Ramos (cell line): ENCODE data around the gene MTOR.

ENCODE experiments used
- in situ Hi-C: fragments of 300-500 bp; cut with MboI; formaldehyde crosslinking; loops from one replicate; pipeline ENCODE4 v1.14.3; 2022; ENCODE audit warnings: low sequenced_read_pairs; ENCODE audit not compliant: unreplicated experiment

The MTOR gene

DNA sequence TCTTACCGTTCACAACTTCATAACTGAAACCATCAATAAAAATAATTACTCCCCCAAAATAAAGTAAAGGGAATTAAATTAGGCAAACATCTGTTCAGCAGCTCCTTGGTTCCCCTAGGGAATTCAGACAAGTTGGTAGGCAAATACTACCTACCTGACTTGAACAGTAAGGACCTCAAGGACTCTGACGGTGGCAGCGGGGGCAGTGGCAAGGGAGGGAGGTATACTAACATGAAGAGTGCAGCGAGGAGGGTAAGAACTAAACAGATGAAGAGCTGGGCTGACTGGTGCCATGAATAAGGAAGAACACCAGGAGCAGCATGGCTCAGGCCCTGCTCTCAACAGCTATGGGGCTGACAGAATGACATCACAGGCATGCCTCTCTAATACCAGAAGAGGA, 33.1 kb downstream of the MTOR start:
- in situ Hi-C loops = no loop called here

DNA sequence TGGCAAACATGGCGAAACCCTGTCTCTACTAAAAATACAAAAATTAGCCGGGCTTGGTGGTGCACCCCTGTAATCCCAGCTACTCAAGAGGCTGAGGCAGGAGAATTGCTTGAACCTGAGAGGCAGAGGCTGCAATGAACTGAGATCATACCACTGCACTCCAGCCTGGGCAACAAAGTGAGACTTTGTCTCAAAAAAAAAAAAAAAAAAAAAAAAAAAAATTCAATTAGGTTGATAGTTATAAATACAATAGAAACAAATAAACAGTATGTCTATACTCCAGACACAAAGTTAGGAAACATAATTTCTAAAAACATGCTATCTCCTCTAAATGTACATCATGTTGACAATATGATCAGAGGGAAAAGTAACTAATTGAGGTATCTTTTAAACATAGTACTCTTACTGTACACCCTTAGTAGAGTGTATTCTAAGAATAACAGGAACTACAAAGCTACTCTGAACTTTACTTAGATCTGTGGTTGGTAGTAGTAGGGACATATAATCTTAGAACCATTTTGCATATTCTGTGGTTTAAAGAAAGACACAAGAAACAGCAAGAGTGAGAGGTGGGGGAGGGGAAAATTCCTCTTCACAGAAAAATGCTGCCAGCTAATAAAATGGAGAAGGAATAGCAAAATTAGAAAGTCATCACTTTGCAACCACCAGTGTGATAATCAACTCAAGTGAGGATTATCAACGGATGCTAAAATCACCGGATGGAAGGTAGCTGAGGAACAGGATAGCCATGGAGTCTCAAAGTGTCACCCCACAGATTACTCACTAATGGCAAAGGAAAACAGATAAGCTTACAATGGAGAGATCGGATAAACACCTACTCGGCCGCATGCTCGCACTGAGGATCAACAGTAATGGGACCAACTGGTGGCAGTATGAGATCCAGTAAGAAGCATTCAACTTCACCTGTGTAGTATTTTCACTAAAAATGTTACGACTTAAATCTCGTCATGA, 35.0 kb downstream of the MTOR start:
- in situ Hi-C loops = no loop called here

DNA sequence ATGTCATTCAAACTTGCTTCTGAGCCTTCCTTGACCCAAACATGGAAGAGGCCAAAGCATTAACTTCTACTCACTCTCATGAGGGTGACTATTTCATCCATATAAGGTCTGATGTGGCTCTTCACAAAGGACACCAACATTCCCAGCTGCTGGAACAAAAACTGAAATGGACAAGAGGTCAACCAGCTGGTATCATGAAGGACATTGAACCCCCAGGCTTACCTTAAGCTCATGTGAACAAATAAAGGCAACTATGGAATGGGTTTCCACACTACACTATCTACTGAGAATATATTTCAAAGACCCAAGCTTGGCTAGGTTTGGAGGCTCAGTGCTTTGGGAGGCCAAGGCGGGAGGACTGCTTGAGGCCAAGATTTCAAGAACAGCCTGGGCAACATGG, 46.3 kb downstream of the MTOR start:
- in situ Hi-C loops = no loop called here

DNA sequence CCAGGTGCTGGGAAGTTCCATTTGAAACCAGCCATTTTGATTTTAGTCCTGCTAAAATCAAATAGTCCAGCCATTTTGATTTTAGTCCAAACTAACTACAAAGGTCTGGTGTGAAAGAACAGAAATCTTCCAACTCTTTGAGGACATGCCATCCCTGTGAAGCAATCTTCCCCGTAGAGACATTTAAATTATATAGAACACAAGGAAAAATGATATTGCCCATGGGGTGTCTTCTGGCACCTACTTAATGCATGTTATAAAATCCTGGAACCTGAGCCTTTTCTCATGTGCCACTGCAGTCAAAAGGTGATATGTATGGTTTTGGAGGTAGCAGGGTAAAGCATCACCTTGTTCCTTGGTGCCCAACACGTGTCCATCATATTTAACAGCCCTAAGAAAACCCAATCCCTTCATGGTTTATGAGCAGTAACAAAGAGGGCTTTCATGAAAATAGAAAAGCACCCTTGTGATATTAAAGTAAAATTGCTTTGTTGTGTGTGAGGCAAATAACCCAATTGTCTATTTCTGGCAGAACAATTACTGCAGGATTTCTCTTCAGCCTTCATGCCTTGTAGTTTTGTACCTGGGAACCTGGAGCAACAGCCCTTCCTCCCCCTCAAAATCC, 46.9 kb downstream of the MTOR start:
- in situ Hi-C loops = no loop called here

DNA sequence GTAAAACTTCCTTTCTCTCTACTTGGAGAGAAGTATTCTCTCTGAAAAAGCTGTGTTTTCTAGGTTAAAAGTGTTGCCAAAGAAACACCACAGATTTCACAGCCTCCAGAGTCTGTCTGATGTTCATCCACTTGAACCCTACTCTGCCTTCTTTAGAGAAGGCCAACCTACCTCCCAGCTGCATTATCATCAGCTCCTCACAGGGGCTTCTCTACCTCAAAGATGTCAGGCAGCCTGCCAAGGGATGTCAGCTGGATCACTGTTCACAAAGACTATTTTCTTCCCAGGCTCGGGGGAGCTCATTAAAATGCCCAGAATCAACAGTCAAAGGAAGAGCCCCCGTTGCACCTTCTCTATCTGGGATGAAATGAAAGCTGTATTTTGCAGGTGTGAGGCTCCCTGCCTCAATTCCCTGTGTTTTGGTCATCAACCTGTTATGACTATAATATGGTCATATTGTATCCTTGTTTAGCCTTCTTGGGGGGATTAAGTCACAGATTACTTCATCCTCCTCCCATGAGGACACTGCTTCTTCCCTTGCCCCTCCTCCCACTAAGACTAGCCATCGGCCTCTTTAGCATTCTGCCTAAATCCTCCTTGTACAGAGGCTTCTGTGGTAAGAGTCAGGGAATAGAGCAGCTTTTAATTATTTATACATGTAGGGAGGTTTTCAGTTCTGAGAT, 47.5 kb downstream of the MTOR start:
- in situ Hi-C loops = no loop called here

DNA sequence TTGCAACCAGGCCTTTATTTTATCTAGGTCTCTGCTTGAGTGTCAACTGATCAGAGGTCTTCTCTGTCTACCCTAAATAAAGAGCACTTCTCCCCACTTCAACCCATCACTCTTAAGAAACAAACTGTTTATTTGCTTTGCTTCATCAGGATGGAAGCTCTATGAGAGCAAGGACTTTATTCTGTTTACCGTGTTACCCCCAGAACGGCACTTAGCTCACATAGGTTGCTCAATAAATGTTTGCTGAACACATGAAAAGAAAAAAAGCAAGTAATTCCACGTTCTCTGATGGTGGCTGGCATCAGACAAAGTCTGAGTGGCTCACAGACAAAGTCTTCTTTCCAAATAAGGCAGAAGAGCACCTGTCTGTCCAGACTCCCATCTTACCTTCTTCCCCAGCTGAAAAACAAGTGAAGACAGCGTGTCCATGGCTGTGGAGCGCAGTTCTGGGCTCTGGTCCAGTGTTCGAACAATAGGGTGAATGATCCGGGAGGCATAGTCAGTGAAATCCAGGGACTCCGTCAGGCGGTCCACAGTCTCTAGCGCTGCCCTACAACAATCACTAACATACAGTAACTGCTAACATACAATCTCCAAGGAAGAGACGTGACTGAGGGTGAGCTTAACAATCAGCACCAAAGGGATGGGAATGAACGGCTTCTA, 50.3 kb downstream of the MTOR start:
- in situ Hi-C loops = no loop called here

DNA sequence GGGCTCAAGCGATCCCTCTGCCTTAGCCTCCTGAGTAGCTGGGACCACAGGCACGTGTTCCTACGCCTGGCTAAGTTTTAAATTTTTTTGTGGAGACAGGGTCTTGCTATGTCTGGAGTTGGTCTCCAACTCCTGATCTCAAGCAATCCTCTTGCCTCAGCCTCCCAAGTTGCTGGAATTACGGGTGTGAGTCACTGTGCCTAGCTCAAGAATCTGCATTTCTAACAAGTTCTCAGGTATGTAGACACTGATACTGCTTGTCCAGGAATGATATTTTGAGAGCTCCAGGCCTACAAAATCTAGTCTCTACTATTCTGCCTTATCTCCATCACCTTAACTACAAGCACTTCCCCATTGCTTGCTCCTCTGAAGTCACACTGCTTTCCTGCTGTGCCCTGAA, 50.9 kb downstream of the MTOR start:
- in situ Hi-C loops = no loop called here

DNA sequence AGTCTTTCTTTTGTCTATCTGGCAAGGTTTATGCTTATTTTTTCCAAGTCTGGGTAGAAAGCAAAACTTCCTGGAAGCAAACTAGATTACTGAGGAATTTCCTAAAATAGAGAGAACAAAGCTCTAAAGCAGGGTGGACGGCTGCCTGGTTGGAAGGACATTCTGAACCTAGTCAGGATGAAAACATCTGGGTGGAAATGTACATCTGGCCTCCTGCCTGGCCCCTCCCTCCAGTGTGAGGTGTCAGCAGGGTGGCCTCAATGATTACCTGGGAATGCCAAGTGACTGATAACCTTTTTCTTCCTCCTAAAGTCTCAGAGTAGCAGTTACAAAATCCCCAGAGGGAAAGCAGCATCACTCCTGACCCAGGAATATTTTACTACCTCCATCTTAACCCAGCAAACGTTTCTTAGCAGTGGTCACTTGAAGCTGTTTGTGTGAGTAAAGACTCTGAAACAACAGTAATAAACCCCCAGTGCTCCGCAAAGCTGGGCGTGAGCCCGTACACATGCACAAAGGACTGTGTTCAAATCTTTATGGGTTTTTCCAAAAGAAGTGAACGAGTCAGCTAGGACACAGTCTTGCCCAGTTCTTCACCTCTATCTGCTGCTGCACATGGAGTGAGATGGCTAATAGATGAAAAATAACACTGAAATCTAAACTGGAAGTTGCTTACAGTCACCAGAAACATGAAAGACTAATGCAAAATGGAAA, 54.3 kb downstream of the MTOR start:
- in situ Hi-C loops = no loop called here

DNA sequence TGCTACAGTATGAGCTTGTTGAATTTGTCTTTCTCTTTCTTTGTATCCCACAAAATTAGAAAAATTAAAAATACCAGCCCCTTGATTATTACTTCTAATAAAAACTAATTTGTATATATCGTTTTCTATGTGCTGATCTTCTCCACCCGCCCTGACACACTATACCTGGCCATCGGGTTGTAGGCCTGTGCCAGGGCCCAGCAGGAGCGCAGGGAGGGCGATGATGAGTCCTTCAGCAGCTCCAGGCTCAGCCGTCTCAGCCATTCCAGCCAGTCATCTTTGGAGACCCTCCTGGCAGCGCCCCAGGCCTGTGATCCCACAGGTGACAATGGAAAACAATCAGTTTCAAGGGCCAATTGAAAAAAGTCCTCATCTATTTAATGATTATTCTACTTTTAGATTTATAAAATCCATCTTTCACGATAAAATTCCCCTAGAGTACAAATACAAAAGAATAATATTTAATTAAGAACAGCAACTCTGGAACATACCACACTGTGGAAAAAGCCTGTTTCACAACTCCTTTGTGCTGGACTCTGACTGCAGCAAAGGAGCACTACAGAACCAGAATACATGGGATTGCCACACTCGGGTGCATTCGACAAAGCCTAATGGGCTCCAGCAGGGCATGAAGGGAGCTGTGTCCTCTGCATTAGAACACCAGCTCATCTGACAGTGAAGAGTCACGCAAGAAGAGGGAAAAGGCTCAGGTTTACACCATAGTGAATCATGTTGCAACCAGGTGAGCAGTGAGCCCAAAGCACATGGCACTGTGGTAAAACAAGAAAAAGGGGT, 57.8 kb downstream of the MTOR start:
- in situ Hi-C loops = no loop called here

DNA sequence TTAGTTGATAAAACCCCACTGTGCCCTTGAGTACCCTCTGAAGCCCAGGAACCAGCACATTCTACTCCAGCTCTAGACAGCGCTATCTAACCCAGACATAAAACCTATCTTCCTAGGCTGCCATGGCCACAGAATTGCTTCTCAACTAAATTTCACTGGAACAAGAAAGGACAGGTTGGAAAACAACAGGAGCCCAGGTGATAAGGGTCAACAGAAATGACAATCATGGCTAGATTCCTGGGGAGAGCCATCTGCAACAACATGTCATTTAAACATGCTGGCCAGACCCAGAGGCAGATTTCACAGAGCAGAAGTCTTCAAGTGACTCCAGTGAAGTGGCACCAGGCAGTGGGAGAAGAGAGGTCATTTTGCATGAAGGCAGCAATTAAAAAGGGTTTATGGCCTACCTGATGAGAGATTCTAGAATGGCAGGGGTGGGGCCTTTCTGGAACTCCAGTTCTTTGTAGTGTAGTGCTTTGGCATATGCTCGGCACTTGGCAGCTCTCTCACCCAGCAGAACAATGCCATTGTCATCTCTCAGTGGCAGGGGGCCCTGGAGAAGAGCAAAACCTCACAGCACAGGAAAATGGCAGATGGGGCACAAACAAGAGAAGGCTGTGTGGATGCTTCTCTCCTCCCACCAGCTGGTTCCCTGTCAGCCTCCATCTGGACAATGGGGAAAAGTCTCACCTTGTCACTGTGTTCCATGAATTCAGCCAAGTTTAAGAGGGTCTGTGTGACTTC, 63.3 kb downstream of the MTOR start:
- in situ Hi-C loops = no loop called here

DNA sequence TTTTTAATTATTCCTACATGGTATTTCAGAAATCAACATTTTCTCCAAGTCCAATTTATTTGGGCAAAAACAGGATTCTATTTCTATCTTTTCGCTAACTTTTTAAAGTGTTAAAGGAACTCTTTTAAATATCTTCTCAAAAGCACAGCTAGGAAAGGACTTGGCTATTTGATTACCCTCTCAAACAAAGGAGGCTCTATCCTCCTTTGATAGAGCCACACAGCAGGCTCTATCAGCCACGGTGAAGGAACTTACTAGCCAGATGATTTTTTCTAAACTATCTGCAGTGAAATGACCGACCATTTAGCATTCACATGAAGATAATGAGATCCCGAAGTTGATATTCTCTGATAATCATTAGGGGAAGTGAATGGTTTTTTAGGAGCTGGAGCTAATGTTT, 64.1 kb downstream of the MTOR start:
- in situ Hi-C loops = no loop called here

DNA sequence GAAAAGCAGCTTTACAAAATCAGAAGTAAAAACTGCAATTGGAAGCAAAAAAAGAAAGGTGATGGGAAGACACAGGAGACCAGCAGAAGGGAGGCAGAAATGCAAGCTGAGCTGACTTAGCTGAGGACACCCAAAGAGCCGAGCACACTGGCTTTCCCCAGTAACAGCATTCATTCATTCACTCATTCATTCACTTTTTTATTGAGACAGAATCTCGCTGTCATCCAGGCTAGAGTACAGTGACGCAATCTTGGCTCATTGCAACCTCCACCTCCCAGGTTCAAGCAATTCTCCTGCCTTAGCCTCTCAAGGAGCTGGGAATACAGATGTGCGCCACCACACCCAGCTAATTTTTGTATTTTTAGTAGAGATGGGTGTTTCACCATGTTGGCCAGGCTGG, 65.0 kb downstream of the MTOR start:
- in situ Hi-C loops = no loop called here

DNA sequence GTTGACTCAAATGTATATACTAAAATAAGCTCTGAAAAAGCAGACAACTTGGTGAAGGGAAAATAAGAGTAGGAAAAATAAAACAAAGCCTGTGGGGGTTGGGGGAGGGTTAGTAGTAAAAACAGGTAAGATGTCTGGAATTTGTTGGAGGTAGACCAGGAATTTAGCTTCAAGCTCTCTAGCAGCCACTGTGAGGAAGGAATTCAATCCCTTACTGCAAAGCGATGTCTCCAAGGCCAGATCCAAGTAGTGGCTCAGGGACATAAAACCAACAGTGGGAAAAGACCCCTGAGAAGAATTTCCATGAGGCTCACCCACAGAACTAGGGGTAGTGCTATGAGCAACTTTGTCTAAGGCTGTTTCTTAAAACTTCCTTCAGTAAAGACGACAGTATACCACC, 65.4 kb downstream of the MTOR start:
- in situ Hi-C loops = no loop called here

DNA sequence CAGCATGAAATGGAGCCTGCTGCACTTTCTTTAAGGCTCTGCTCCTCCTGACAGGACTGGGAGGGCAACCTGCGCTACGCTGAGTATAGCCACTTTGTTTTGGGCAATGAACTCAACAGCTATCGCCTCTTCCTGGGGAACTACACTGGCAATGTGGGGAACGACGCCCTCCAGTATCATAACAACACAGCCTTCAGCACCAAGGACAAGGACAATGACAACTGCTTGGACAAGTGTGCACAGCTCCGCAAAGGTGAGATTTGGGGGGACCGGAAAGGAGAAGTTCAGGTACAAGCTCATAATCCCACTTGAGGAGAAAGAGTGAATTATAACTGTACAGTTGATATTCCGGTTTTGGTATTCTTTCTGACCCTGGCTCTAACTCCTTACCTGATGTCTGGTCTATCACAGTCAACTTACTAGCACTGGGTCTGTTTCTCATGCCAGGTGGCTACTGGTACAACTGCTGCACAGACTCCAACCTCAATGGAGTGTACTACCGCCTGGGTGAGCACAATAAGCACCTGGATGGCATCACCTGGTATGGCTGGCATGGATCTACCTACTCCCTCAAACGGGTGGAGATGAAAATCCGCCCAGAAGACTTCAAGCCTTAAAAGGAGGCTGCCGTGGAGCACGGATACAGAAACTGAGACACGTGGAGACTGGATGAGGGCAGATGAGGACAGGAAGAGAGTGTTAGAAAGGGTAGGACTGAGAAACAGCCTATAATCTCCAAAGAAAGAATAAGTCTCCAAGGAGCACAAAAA, 67.8 kb downstream of the MTOR start:
- in situ Hi-C loops = no loop called here

DNA sequence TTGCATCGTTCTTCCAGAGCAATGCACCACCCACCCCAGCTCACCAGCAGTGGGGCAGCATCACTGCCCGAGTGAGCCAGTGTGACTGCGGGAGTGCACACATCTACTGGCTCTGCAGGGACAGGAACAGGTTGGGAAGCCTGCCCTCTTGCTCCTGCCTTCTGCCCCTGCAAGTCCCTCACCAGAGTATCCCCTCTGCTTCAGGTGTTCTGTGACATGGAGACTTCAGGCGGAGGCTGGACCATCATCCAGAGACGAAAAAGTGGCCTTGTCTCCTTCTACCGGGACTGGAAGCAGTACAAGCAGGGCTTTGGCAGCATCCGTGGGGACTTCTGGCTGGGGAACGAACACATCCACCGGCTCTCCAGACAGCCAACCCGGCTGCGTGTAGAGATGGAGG, 69.0 kb downstream of the MTOR start:
- in situ Hi-C loops = no loop called here

DNA sequence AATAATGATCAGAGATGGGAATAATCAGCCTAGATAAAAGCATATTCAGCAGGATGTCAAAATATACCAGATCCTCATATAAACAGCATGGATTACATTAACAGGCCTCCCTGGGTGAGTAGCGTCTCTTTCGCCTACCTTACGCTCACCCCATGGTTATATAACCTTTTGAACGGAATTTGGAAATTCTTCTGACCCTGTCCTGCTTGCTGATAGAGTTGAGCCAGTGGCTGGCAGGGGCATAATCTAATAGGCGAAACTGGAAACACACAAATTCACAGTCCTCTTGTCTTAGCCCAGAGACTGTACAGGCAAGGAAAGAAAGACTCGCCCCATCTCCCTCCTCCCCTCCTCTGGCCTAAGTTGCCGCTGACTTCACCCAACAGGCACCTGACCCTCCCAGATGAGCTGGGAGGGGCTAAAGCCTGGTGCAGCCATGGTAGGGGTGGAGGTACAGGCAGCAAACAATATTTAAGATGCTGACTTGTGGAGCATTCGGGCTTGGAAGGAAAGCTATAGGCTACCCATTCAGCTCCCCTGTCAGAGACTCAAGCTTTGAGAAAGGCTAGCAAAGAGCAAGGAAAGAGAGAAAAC, 73.4 kb downstream of the MTOR start, which contains the start of gene ANGPTL7:
Gene ANGPTL7, plus strand, starts transcription at position 498 of the 594 bp plus-strand sequence. CDS start 225 bp downstream, outside the sequence.
- in situ Hi-C loops = no loop called here

DNA sequence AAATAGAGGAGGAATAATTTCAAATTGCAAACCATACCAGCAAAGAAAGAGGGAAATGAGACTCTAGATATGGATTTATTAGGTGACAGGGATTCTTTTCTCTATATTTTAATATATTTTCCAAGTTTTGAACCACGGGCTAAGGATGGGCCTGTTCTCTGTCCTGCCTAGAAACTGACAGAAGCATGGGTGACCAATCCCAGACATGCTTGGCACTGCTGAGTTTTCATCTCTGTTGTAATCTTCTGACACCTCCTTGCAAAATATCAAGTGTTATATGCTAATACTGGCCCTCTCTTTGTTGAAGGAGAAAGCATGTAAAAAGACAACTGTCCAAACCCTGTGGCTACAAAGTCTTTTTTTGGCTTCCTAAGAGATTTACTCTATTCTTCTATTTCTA, 74.0 kb downstream of the MTOR start:
- in situ Hi-C loops = no loop called here
